ENCODE measurements around the gene EAPP. TPM values are rescaled to one million over a fixed set of nuclear protein-coding genes. Genes with fewer than 3 reads are reported as not detected.
"Not testable (repeated sequence)": the region's sequence is repeated elsewhere in the genome, so short reads cannot be mapped to it uniquely, and the experiment has no call there.

The EAPP gene
- total RNA-seq, 4 donors from 2014 or later = 16.1 to 83.6 (median 38.8) TPM

DNA sequence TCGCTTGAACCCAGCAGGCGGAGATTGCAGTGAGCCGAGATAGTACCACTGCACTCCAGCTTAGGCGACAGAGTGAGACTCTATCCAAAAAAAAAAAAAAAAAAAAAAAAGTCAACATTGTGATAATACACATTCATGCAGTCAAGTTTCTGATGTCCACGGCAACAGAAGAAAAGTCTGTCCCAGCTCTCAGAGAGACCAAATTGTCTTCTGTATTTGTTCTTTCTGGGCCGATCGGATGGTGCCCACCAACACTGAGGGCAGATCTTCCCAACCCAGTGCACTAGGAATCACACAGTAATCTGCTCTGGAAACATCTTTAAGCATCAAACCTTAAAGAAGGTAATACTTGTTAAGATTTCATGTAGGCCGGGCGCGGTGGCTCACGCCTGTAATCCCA lies 31.6 kb downstream of the EAPP start:
- WGBS, 2 donors (ENCODE audit: low coverage in 1 of 2) = 90 to 95% methylated on average over 7 to 11 of the region's 11 CpGs
- DNase-seq = no peak
- no peaks in the 10 kb centered on the region for H3K36me3 ChIP-seq
- TF ChIP-seq POLR2AphosphoS5 (IDR thresholded peaks at IDR 0.05) (no peak), EP300 (IDR thresholded peaks at IDR 0.05; ENCODE audit: low read depth) (no peak), POLR2A (IDR thresholded peaks at IDR 0.05) (no peak)
- TF ChIP-seq, protein P1, sequence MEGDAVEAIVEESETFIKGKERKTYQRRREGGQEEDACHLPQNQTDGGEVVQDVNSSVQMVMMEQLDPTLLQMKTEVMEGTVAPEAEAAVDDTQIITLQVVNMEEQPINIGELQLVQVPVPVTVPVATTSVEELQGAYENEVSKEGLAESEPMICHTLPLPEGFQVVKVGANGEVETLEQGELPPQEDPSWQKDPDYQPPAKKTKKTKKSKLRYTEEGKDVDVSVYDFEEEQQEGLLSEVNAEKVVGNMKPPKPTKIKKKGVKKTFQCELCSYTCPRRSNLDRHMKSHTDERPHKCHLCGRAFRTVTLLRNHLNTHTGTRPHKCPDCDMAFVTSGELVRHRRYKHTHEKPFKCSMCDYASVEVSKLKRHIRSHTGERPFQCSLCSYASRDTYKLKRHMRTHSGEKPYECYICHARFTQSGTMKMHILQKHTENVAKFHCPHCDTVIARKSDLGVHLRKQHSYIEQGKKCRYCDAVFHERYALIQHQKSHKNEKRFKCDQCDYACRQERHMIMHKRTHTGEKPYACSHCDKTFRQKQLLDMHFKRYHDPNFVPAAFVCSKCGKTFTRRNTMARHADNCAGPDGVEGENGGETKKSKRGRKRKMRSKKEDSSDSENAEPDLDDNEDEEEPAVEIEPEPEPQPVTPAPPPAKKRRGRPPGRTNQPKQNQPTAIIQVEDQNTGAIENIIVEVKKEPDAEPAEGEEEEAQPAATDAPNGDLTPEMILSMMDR (IDR thresholded peaks at IDR 0.05) = no peak
- peaks cover 0 to 19% (median 10%) of the 10 kb centered on the region in 4 donors for H3K4me1 ChIP-seq
- H3K27me3 ChIP-seq = no peaks in the 10 kb centered on the region
- H3K9me3 ChIP-seq = no peaks in the 10 kb centered on the region
- in situ Hi-C loops (cut with MboI; ENCODE audit: low pct_ligation_motif_present in 1 of 4, low pct_unique_long_range_greater_than_20kb in 1 of 4, low sequenced_read_pairs in 3 of 4) (no loop called here), intact Hi-C loops (cut with DNase I; ENCODE audit: low total_unique reads) (no loop called here)
- H3K4me3 ChIP-seq = no peak overlapping the region
- peak overlapping the region in 1 of 4 donors; percentile 72 for H3K27ac ChIP-seq

DNA sequence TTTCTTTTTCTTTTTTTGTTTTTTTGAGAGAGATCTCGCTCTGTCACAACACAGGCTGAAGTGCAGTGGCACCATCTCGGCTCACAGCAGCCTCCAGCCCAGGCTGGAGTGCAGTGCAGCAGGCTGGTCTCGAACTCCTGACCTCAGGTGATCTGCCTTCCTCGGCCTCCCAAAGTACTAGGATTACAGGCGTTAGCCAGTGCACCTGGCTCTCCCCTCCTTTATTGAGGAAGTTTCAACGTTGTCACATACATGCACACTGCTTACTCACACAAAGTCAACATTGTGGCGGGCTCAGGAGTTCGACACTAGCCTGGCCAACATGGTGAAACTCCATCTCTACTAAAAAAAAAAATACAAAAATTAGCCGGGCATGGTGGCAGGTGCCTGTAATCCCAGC lies 32.0 kb downstream of the EAPP start:
- 55 to 60% methylated on average over 1 to 9 of the region's 9 CpGs for WGBS, 2 donors (ENCODE audit: low coverage in 1 of 2)
- Histone ChIP-seq H3K27me3 (no peaks in the 10 kb centered on the region), H3K4me3 (no peak overlapping the region), H3K9me3 (no peaks in the 10 kb centered on the region), H3K4me1 (peaks cover 0 to 23% (median 11%) of the 10 kb centered on the region in 4 donors), H3K27ac (peak overlapping the region; percentile 66 to 82 (median 74)), H3K36me3 (no peaks in the 10 kb centered on the region)
- in situ Hi-C loops (cut with MboI; ENCODE audit: low pct_ligation_motif_present in 1 of 4, low pct_unique_long_range_greater_than_20kb in 1 of 4, low sequenced_read_pairs in 3 of 4) (no loop called here), intact Hi-C loops (cut with DNase I; ENCODE audit: low total_unique reads) (no loop called here)
- DNase-seq = peak; percentile 36
- TF ChIP-seq, protein P1 (IDR thresholded peaks at IDR 0.05) = no peak

DNA sequence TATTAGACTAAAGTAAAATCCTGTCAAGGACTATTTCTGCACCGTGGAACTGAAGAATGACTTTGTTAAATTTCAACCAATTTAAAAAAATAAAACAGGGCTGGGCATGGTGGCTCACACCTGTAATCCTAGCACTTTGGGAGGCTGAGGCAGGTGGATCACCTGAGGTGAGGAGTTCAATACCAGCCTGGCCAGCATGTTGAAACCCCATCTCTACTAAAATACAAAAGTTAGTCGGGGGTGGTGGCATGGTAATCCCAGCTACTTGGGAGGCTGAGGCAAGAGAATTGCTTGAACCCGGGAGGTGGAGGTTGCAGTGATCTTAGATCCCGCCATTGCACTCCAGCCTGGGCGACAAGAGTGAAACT lies 34.4 kb downstream of the EAPP start:
- H3K27me3 ChIP-seq; H3K4me3 ChIP-seq; H3K9me3 ChIP-seq; H3K36me3 ChIP-seq; intact Hi-C loops (cut with DNase I; ENCODE audit: low total_unique reads); DNase-seq; in situ Hi-C loops (cut with MboI; ENCODE audit: low pct_ligation_motif_present in 1 of 4, low pct_unique_long_range_greater_than_20kb in 1 of 4, low sequenced_read_pairs in 3 of 4): not testable (repeated sequence)
- peaks cover 0 to 26% (median 15%) of the 10 kb centered on the region in 4 donors for H3K4me1 ChIP-seq
- peak overlapping the region; percentile 72 to 87 (median 78) for H3K27ac ChIP-seq
- WGBS, 2 donors (ENCODE audit: low coverage in 1 of 2) = 44 to 64% methylated on average over 1 to 5 of the region's 5 CpGs

DNA sequence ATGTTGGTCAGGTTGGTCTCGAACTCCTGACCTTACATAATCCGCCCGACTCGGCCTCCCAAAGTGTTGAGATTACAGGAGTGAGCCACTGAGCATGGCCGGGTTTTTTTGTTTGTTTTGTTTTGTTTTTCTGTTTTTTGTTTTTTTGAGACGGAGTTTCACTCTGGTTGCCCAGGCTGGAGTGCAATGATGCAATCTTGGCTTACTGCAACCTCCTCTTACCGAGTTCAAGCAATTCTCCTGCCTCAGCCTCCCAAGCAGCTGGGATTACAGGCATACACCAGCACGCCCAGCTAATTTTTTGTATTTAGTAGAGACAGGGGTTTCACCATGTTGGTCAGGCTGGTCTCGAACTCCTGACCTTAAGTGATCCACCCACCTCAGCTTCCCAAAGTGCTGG lies 35.5 kb downstream of the EAPP start:
- peaks cover 0 to 34% (median 15%) of the 10 kb centered on the region in 4 donors for H3K4me1 ChIP-seq
- H3K9me3 ChIP-seq; intact Hi-C loops (cut with DNase I; ENCODE audit: low total_unique reads); H3K27me3 ChIP-seq; DNase-seq; H3K4me3 ChIP-seq; H3K36me3 ChIP-seq; in situ Hi-C loops (cut with MboI; ENCODE audit: low pct_ligation_motif_present in 1 of 4, low pct_unique_long_range_greater_than_20kb in 1 of 4, low sequenced_read_pairs in 3 of 4); H3K27ac ChIP-seq: not testable (repeated sequence)
- WGBS, 2 donors (ENCODE audit: low coverage in 1 of 2) = 80 to 90% methylated on average over 9 of the region's 9 CpGs

DNA sequence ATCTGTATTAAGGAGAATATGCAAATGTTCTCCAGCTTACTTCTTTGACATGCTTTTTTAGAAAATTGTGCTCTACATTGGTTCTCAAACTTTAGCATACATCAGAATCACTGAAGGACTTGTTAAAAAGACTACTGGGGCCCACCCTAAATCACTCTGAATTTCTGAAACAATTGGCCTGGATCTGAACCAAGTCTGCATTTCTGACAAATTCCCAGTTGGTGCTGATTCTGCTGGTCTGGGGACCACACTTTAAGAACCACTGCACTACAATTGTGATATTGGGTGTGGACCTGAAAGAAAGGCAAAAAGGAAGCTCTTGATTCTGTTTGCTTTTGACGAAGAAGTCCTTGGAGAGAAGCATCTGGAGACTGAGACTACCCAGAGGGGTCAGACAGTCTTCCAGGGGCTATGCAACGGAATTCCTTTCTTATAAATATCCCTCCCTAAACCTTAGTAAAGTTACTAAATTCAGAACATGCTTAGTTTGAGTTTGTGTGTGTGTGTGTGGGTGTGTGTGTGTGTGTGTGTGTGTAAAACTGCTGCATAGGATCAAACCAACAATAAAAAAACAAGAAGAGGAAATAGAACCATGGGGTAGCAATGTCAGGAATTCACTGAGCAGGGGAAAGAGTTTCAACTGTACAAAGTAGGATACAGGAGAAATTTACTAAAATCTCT lies 36.8 kb downstream of the EAPP start:
- H3K27me3 ChIP-seq = no peaks in the 10 kb centered on the region
- TF ChIP-seq POLR2AphosphoS5 (IDR thresholded peaks at IDR 0.05) (no peak), POLR2A (IDR thresholded peaks at IDR 0.05) (no peak), EP300 (IDR thresholded peaks at IDR 0.05; ENCODE audit: low read depth) (no peak)
- TF ChIP-seq, protein P1 (IDR thresholded peaks at IDR 0.05) = no peak
- DNase-seq = no peak
- H3K27ac ChIP-seq = peak overlapping the region; percentile 25 to 51 (median 29)
- H3K9me3 ChIP-seq = no peaks in the 10 kb centered on the region
- no peaks in the 10 kb centered on the region for H3K36me3 ChIP-seq
- H3K4me1 ChIP-seq = peaks cover 5 to 47% (median 25%) of the 10 kb centered on the region in 4 donors
- intact Hi-C loops (cut with DNase I; ENCODE audit: low total_unique reads) (no loop called here), in situ Hi-C loops (cut with MboI; ENCODE audit: low pct_ligation_motif_present in 1 of 4, low pct_unique_long_range_greater_than_20kb in 1 of 4, low sequenced_read_pairs in 3 of 4) (no loop called here)
- no peak overlapping the region for H3K4me3 ChIP-seq
- 26 to 30% methylated on average over 2 of the region's 2 CpGs for WGBS, 2 donors (ENCODE audit: low coverage in 1 of 2)

All from transverse colon (tissue), 4 donors.